NCI-H1417 (cell line): ENCODE results near the gene PSMG4.
A peak's percentile ranks its signal among the peaks of the same experiment; 100 is the strongest.

ENCODE experiments used
- DNase-seq, 3 experiments: peaks; one replicate each; lab custom pipeline; 2025; lab: John Stamatoyannopoulos, UW

The PSMG4 gene

GRCh38 chr6:3290149-3290930 lies 31.6 kb downstream of the PSMG4 start:
- DNase-seq = no peak

DNA sequence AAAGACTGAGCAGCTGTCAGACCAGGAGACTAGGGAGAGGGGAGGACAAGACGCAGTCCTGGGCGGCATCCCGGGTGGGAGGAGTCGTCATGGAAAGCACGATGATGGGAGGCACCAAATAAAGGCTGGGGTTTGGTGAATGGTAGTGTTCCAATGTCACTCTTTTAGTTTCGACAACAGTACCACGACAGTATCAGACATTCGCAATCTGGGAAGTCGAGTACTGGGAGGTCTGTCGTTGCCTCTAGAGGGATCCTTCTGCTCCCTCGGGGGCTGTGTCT lies 32.1 kb downstream of the PSMG4 start:
- no peak for DNase-seq

DNA sequence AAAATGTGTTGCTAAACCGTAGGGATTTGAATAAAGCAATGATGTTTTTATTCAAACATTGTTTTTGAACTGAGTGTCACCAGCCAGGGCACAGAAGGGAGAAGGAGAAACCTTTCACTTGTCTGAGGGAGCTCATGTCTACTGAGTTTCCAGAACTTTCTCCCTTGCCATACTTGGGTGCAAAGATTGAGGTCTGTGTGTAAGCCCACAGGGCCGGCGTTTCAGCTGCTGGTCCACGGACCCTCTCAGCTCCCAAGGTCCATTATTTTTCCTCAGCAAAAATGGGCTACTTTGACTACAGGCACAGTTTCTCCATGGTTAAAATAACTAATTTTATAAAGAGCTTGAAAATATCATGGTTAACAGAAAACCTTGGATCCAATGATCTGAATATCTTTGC lies 32.6 kb downstream of the PSMG4 start:
- DNase-seq = no peak

GRCh38 chr6:3291987-3292386 lies 33.2 kb downstream of the PSMG4 start:
- DNase-seq = no peak

GRCh38 chr6:3292431-3293197 lies 33.9 kb downstream of the PSMG4 start:
- DNase-seq = no peak

GRCh38 chr6:3293271-3294155 lies 34.8 kb downstream of the PSMG4 start:
- DNase-seq = no peak

- no peak for DNase-seq
Measured at GRCh38 chr6:3294396-3294795, 35.6 kb downstream of the PSMG4 start.

- peak; percentile 36 to 72 (median 56) for DNase-seq
Measured at GRCh38 chr6:3294921-3295871, 36.4 kb downstream of the PSMG4 start.

GRCh38 chr6:3296078-3296477 lies 37.3 kb downstream of the PSMG4 start:
- no peak for DNase-seq

DNA sequence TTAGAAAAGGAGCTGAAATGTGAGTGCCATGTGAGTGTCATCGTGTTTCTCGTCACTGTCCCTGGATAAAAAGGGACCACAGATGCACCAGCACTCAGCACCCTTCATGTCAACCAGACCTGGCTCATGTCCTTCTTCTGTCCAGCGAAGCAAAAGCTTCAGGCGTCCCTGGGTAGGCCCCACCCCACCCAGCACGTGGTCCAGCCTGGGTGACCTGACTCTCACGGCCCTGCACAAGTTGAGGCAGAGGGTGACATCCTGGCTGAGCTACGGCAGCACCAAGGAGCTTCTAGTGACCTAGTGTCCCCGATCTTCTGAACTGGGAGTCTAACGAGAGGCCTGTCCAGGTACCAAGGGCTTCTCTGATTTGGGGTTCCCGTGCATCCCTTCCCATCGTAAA lies 37.8 kb downstream of the PSMG4 start:
- DNase-seq = no peak

GRCh38 chr6:3297006-3297405 lies 38.3 kb downstream of the PSMG4 start:
- peak in 1 of 3 experiments; percentile 58 for DNase-seq

- peak; percentile 10 to 19 (median 10) for DNase-seq
Measured at GRCh38 chr6:3297909-3298308, 39.2 kb downstream of the PSMG4 start.

DNA sequence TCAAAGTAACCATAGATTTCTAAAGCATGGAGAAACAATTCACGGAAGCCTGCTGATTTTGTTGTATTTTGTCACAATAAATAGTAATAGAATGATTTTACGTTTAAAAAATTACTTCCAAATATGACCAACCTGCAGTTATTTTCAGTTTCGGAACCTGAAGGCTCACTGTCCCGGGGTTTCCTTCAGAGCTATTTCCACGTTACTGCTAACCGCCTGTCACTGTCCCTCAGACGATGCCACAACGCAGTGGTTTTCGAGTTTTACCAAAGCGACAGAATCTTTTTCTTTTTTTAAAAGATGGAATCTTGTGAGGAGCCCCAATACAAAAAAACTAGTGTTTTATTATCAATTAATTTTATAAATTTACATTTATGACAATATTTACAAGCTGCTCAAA lies 40.5 kb downstream of the PSMG4 start:
- DNase-seq = no peak

GRCh38 chr6:3301506-3301905 lies 42.8 kb downstream of the PSMG4 start:
- DNase-seq = no peak

- DNase-seq = no peak
Measured at GRCh38 chr6:3303795-3304411, 45.2 kb downstream of the PSMG4 start.

DNA sequence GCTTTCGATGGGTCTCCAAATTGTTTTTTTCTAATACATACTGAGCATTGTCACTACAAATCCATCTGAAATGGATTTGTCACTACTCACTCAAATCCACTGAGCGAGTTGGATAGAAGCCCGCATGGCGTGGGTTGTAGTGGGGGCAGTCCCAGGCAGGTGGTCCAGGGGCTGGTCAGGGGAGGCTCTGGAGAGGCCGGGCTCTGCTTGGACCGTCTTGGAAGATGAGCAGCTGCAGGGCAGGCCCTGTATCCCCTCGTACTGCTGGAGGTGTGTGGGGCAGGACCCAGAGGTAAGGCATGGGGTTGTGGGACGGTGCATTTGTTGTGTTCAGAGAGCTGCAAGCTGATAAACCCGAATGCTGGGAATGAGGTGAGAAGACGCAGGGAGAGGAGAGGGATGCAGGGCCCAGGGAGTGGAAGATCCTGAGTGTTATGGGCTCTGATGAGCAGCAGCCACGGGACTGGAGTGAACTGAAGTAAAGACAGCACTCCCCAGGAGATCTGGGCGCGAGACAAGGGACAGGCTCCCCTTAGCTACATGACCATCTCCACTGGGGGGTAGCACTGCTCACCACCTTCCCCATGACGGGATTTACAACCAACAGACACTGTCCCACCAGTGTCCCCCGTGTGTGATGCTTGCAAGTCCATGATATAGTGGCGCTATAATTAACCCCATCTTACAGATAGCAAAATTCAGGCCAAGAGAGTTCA lies 45.9 kb downstream of the PSMG4 start:
- DNase-seq = no peak

DNA sequence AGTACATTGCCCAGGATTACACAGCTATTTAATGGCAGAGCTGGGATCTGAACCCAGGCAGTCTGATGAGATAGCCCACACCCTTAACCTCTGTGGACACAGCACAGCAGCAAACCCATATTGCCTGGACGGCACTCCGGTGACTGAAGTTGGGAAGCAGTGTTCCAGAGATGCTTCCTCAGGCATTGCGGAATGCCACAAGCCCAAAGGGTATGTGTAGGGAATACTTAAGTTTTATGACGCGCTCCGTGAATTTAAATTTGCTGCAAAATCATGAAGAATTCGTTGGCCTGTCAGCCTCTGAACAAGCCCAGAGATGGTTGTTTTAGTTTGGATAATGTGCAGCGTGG lies 46.4 kb downstream of the PSMG4 start:
- DNase-seq = no peak

- no peak for DNase-seq
Measured at GRCh38 chr6:3305831-3306230, 47.1 kb downstream of the PSMG4 start.

DNA sequence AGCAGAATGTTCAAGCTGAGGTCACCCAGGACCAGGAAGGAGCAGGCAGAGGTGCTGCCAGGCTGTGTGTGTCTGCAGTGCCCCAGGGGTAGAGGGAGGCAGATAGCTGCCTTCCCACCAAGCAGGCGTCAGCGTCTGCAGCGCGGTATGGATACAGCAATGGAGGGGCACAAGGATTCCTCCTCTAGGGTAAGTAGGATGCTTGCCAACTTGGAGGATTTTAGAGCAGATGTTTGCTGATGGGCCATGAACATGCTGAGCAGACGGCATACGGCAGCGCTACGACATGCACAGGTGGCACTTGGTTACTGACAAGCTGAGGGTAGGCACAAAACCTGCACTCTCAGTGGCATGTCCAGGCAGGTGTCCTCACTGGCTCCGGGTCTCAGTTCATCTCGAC lies 48.1 kb downstream of the PSMG4 start:
- no peak for DNase-seq

GRCh38 chr6:3307436-3307835 lies 48.7 kb downstream of the PSMG4 start:
- no peak for DNase-seq

GRCh38 chr6:3308106-3308505 lies 49.4 kb downstream of the PSMG4 start:
- DNase-seq = no peak
